GM12873 (cell line): ENCODE results near the gene DNAH8.

Source experiments
- TF ChIP-seq, protein P1 (sequence below): IDR thresholded peaks from 2 replicates; pipeline ENCODE4 v1.5.1; 2012; ENCODE audit warnings: low read depth, mild to moderate bottlenecking, moderate library complexity, low read length, control low read depth; ENCODE audit not compliant: insufficient read depth; ENCODE audit errors: missing control alignments

Gene DNAH8

DNA sequence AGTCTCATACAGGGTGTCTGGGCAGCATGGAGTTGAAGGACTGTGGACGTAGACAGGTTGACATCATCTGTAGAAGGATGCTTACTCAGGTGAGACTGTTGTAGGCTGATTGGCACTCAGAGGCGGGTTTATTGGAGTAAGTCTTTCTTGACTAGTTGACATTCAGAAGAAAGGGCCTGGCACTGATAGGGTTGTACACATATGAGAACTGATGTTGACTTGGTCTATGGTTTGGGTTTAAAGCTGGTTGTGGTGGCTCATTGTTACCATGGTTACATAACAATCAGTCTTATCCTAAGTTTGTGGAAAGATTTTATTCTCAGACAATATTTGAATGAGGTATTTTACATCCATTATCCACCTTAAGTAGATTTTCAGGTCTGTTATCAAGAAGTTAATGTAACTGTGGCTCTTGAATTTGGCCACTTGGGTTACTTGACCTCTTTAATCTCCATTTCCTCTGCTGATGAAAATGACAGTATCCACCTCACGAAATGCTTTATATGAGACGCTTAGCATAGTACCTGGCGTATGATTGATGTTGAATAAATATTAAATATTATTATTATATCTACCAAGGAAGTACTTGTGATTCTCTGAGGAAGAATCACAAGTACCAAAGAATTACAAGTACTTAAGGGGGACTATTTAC, 109.3 kb downstream of the DNAH8 start:
- TF ChIP-seq, protein P1, sequence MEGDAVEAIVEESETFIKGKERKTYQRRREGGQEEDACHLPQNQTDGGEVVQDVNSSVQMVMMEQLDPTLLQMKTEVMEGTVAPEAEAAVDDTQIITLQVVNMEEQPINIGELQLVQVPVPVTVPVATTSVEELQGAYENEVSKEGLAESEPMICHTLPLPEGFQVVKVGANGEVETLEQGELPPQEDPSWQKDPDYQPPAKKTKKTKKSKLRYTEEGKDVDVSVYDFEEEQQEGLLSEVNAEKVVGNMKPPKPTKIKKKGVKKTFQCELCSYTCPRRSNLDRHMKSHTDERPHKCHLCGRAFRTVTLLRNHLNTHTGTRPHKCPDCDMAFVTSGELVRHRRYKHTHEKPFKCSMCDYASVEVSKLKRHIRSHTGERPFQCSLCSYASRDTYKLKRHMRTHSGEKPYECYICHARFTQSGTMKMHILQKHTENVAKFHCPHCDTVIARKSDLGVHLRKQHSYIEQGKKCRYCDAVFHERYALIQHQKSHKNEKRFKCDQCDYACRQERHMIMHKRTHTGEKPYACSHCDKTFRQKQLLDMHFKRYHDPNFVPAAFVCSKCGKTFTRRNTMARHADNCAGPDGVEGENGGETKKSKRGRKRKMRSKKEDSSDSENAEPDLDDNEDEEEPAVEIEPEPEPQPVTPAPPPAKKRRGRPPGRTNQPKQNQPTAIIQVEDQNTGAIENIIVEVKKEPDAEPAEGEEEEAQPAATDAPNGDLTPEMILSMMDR: no peak

DNA sequence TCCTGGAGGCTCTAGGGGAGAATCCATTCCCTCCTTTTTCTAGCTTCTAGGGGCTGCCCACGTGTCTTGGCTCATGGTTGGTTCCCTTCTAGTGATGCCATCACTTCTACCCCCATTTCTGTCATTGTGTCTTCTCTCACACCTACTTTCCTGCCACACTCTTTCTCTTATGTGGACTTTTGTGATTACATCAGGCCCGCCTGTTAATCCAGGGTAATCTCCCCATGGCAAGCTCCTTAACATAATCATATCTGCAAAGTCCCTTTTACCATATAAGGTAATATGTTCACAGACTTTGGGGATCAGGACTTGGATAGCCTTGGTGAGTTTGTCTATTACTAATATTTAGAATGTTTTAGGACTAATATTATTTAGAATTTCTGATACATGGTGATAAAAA, 111.9 kb downstream of the DNAH8 start:
- TF ChIP-seq, protein P1: no peak

GRCh38 chr6:38831865-38832264, 116.8 kb downstream of the DNAH8 start:
- TF ChIP-seq, protein P1: no peak

DNA sequence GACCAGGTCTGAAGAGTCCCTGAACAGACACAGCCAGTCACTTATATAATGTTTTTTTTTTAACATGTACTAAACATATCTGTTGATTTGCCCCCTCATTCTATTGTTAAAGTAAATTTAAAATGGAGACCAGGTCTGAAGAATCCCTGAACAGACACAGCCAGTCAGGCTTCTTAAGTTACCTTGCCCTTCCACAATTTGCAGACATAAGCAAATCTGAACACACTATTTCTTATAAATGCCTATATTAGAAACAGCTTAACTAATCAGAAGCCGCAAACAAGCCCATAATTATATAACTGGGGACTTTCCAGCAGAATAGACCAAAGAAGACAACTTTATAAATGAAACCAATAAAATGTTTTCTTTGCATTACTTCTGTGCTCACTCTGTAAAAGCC, 118.2 kb downstream of the DNAH8 start:
- TF ChIP-seq, protein P1: no peak

- TF ChIP-seq, protein P1: no peak
Observed at GRCh38 chr6:38836585-38836984, 121.5 kb downstream of the DNAH8 start.

DNA sequence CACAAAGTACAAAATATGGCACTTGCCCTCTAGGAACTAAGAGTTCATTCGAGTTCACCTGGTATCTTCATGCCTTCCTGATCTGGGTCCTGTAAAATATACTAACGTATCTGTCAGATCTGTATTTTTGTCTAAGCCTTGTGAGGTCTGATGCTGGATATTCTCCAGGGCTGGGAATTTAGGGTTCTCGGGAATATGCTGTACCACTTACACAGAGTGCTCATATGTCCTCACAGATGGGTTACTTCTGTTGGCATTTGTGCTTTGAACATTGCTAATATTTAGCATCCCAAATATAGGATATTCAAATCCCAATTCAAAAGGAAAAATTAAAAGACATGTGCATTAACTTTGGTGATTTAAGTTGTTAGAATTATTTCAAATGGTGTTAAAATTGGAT, 122.0 kb downstream of the DNAH8 start:
- TF ChIP-seq, protein P1: no peak

DNA sequence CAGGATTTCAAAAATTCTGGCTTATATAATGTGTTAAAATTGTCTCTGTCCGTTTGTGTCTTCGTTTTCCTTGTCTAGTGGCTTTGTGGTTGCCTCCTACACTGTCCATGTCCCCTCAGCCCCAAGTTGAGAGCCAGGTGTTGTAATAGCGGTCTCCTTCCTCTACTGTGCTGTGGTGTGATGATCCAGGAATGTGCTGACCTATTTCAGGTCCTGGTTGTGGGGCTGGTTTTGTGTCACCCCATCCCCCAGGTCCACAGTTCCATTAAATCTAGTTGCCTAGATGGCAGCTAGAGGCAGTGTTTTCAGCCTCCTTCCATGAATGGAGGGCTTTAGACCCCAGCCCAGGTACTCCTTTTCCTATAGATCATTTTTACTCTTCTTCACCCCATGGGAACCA, 128.7 kb downstream of the DNAH8 start:
- TF ChIP-seq, protein P1: no peak

- TF ChIP-seq, protein P1: no peak
Observed at GRCh38 chr6:38845931-38846330, 130.8 kb downstream of the DNAH8 start.
